ENCODE measurements around the gene CACNG1.

The CACNG1 gene

GRCh38 chr17:67051155-67051538 is 6.8 kb downstream of the CACNG1 start:
- DNase-seq (ENCODE audit: low read depth in 2 of 2) = no peak

- DNase-seq (ENCODE audit: low read depth in 2 of 2) = no peak
Observed at GRCh38 chr17:67051837-67052236, 7.5 kb downstream of the CACNG1 start.

GRCh38 chr17:67052720-67053437 is 8.5 kb downstream of the CACNG1 start:
- DNase-seq (ENCODE audit: low read depth in 2 of 2) = no peak

- DNase-seq (ENCODE audit: low read depth in 2 of 2) = no peak
Observed at GRCh38 chr17:67053438-67054000, 9.2 kb downstream of the CACNG1 start.

GRCh38 chr17:67054011-67054591 is 9.7 kb downstream of the CACNG1 start:
- DNase-seq (ENCODE audit: low read depth in 2 of 2) = no peak

GRCh38 chr17:67054608-67055007 is 10.3 kb downstream of the CACNG1 start:
- DNase-seq (ENCODE audit: low read depth in 2 of 2) = no peak

GRCh38 chr17:67055041-67055443 is 10.7 kb downstream of the CACNG1 start:
- DNase-seq (ENCODE audit: low read depth in 2 of 2) = no peak

GRCh38 chr17:67055811-67056745 is 11.7 kb downstream of the CACNG1 start:
- no peak for DNase-seq (ENCODE audit: low read depth in 2 of 2)

- no peak for DNase-seq (ENCODE audit: low read depth in 2 of 2)
Observed at GRCh38 chr17:67056746-67057490, 12.6 kb downstream of the CACNG1 start.

- no peak for DNase-seq (ENCODE audit: low read depth in 2 of 2)
Observed at GRCh38 chr17:67058036-67058435, 13.7 kb downstream of the CACNG1 start.

- DNase-seq (ENCODE audit: low read depth in 2 of 2) = no peak
Observed at GRCh38 chr17:67059372-67059771, 15.0 kb downstream of the CACNG1 start.

GRCh38 chr17:67063141-67063540 is 18.8 kb downstream of the CACNG1 start:
- no peak for DNase-seq (ENCODE audit: low read depth in 2 of 2)

GRCh38 chr17:67066717-67067116 is 22.4 kb downstream of the CACNG1 start:
- no peak for DNase-seq (ENCODE audit: low read depth in 2 of 2)

- no peak for DNase-seq (ENCODE audit: low read depth in 2 of 2)
Observed at GRCh38 chr17:67067571-67068482, 23.5 kb downstream of the CACNG1 start.

- no peak for DNase-seq (ENCODE audit: low read depth in 2 of 2)
Observed at GRCh38 chr17:67068999-67069398, 24.6 kb downstream of the CACNG1 start.

- DNase-seq (ENCODE audit: low read depth in 2 of 2) = no peak
Observed at GRCh38 chr17:67069603-67070136, 25.3 kb downstream of the CACNG1 start.

GRCh38 chr17:67071595-67071994 is 27.2 kb downstream of the CACNG1 start:
- no peak for DNase-seq (ENCODE audit: low read depth in 2 of 2)

- no peak for DNase-seq (ENCODE audit: low read depth in 2 of 2)
Observed at GRCh38 chr17:67072885-67073284, 28.5 kb downstream of the CACNG1 start.

- DNase-seq (ENCODE audit: low read depth in 2 of 2) = no peak
Observed at GRCh38 chr17:67074781-67075180, 30.4 kb downstream of the CACNG1 start.

- DNase-seq (ENCODE audit: low read depth in 2 of 2) = no peak
Observed at GRCh38 chr17:67076290-67076689, 31.9 kb downstream of the CACNG1 start.
